Measurements from ENCODE around the gene ENO2.

Gene ENO2

DNA sequence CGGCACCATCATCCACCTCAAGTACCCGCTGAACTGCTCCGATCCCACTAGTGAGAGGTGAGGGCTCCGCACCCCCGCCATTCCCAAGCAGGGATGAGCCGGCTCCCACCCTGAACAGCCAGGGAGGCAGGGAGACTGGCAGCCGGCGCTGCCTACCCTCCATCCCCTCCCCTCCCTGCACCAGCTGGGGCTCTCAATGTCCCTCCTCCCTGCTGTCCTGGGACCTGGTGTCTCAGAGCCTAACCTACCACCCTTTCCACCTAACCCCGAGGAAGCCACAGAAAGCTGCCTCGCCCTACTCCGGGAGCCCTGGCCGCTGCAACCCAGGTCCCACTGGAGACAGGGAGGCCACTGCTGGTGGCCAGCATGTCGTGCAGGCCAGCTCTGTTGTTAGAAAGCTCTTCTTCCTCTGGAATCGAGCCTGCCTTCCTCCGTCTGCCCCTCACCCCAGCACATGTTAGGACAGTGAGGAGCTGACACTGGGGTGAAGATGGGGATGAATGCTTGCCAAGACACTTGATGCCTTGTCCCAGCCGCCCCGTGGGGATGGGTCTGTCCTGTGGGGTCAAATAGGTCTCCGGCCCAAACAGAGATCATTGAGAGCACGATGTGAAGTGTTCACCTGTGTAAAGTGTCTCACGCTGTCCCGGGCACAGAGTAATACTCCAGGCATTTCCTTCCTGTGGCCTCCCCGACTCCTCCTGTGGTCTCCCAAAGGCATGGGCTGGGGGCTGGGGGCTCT, 37.9 kb downstream of the ENO2 start:
- TF ChIP-seq, protein P1, sequence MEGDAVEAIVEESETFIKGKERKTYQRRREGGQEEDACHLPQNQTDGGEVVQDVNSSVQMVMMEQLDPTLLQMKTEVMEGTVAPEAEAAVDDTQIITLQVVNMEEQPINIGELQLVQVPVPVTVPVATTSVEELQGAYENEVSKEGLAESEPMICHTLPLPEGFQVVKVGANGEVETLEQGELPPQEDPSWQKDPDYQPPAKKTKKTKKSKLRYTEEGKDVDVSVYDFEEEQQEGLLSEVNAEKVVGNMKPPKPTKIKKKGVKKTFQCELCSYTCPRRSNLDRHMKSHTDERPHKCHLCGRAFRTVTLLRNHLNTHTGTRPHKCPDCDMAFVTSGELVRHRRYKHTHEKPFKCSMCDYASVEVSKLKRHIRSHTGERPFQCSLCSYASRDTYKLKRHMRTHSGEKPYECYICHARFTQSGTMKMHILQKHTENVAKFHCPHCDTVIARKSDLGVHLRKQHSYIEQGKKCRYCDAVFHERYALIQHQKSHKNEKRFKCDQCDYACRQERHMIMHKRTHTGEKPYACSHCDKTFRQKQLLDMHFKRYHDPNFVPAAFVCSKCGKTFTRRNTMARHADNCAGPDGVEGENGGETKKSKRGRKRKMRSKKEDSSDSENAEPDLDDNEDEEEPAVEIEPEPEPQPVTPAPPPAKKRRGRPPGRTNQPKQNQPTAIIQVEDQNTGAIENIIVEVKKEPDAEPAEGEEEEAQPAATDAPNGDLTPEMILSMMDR (conservative IDR thresholded peaks at IDR 0.05; ENCODE audit: low read length) = peak; percentile 33; the same call in 1 of the 2 replicates
- TF ChIP-seq EZH2phosphoT487 (IDR thresholded peaks at IDR 0.05; ENCODE audit: borderline replicate concordance) = no peak
- Histone ChIP-seq H3K79me2 (ENCODE audit: insufficient read depth, low read length) (peaks cover 73% of the 10 kb centered on the region), H3F3A (ENCODE audit: low read depth) (no peaks in the 10 kb centered on the region), H2AFZ (ENCODE audit: low read length) (no peak overlapping the region), H3K9ac (ENCODE audit: low read depth, low read length, poor library complexity, severe bottlenecking) (peak overlapping the region; percentile 97), H4K20me1 (ENCODE audit: insufficient read depth, low read length, poor library complexity, severe bottlenecking) (no peaks in the 10 kb centered on the region), H3K4me3 (ENCODE audit: low read length, poor library complexity, severe bottlenecking) (peak overlapping the region; percentile 91), H3K27me3 (ENCODE audit: insufficient read depth, low read length, poor library complexity, severe bottlenecking) (no peaks in the 10 kb centered on the region), H3K36me3 (ENCODE audit: insufficient read depth, low read length) (no peaks in the 10 kb centered on the region), H3K4me1 (ENCODE audit: insufficient read depth, low read length, poor library complexity, severe bottlenecking) (peaks cover 63% of the 10 kb centered on the region), H3K9me2 (replicated peaks; ENCODE audit: low read depth, low read length) (no peaks in the 10 kb centered on the region), H3K9me3 (ENCODE audit: insufficient read depth, low read depth, low read length) (no peaks in the 10 kb centered on the region), H3K4me2 (ENCODE audit: low read depth, low read length, poor library complexity, severe bottlenecking) (peak overlapping the region; percentile 97)

DNA sequence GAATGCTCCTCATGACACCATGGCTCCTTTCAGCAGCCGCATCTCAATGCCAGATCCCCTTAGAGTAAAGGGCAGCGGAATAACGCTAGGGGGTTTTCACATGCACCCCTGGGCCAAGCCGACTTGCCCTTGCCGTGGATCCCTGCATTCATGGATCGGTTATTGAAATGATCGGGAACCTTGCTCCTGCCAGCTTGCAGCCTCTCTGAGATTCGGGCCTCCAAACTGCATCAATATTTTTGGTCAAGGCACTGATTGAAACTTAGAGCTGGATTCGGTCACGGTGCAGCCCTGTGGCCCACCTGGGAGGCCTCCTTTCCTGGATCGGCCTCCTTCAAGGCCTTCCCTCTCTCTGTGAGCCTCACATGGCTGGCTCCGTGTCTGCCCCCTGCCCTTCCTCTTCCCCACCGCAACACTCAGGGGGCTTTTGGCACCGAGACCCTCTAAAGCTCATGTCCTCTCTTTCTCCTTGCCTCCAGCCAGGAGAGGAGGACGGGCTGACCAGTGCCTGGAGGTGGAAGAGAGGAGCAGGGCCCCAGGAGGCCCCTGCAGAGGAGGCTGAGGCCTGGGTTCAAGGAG, 38.6 kb downstream of the ENO2 start:
- no peaks in the 10 kb centered on the region for H4K20me1 ChIP-seq (ENCODE audit: insufficient read depth, low read length, poor library complexity, severe bottlenecking)
- H3K79me2 ChIP-seq (ENCODE audit: insufficient read depth, low read length) = peaks cover 80% of the 10 kb centered on the region
- peak overlapping the region; percentile 97 for H3K9ac ChIP-seq (ENCODE audit: low read depth, low read length, poor library complexity, severe bottlenecking)
- TF ChIP-seq, protein P1 (conservative IDR thresholded peaks at IDR 0.05; ENCODE audit: low read length) = no peak
- TF ChIP-seq EZH2phosphoT487 (IDR thresholded peaks at IDR 0.05; ENCODE audit: borderline replicate concordance) = no peak
- peaks cover 70% of the 10 kb centered on the region for H3K4me1 ChIP-seq (ENCODE audit: insufficient read depth, low read length, poor library complexity, severe bottlenecking)
- no peaks in the 10 kb centered on the region for H3K27me3 ChIP-seq (ENCODE audit: insufficient read depth, low read length, poor library complexity, severe bottlenecking)
- H3K4me3 ChIP-seq (ENCODE audit: low read length, poor library complexity, severe bottlenecking) = peak overlapping the region; percentile 91
- H3K9me3 ChIP-seq (ENCODE audit: insufficient read depth, low read depth, low read length) = no peaks in the 10 kb centered on the region
- no peaks in the 10 kb centered on the region for H3K9me2 ChIP-seq (replicated peaks; ENCODE audit: low read depth, low read length)
- H3F3A ChIP-seq (ENCODE audit: low read depth) = no peaks in the 10 kb centered on the region
- H3K4me2 ChIP-seq (ENCODE audit: low read depth, low read length, poor library complexity, severe bottlenecking) = peak overlapping the region; percentile 97
- no peaks in the 10 kb centered on the region for H3K36me3 ChIP-seq (ENCODE audit: insufficient read depth, low read length)
- H2AFZ ChIP-seq (ENCODE audit: low read length) = no peak overlapping the region

DNA sequence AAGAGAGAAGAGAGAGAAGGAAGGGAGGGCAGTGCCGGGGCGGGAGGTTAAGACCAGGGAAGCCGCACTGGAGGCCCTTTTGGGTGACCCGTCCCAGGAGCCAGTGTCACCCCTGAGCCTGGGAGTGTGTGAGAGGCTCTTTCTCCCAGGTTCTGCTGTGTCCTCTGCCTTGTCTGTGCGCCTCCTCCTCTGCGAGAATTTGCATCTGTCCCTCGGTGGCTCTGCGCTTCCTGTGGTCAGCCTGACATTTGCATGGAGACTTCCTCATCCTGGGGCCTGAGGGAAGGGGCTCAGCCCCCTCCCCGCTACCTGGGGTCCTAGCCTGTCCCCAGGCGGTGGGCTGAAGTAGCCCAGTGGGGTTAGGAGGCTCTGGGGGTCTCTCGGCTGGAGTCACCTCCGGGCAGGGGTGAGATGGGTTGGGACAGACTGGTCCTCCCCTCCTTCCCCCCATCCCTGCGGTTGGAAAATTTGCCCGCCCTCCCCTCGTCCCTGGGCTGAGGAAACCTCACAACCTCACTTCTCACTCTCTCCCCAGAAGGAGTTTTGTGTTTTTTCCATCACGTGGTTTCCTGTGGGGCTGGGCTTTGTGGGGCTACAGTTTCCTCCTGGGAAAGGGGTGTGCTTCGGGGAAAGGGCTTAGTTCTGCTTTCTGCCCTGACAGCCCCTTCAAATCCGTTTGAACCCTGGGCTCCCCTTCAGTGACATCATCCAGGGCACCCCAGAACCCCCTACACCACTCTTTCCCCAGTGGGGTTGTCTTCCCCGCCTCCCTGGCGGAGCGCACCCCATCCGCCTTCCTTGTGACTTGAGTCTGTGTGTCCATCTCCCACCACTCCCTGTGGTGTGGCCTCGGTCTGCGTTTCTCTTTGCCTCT, 39.3 kb downstream of the ENO2 start:
- Histone ChIP-seq H3K4me3 (ENCODE audit: low read length, poor library complexity, severe bottlenecking) (peak overlapping the region; percentile 91), H3K4me2 (ENCODE audit: low read depth, low read length, poor library complexity, severe bottlenecking) (peak overlapping the region; percentile 97), H4K20me1 (ENCODE audit: insufficient read depth, low read length, poor library complexity, severe bottlenecking) (no peaks in the 10 kb centered on the region), H2AFZ (ENCODE audit: low read length) (no peak overlapping the region), H3K9me2 (replicated peaks; ENCODE audit: low read depth, low read length) (no peaks in the 10 kb centered on the region), H3K4me1 (ENCODE audit: insufficient read depth, low read length, poor library complexity, severe bottlenecking) (peaks cover 77% of the 10 kb centered on the region), H3K79me2 (ENCODE audit: insufficient read depth, low read length) (peaks cover 87% of the 10 kb centered on the region), H3K36me3 (ENCODE audit: insufficient read depth, low read length) (no peaks in the 10 kb centered on the region), H3F3A (ENCODE audit: low read depth) (no peaks in the 10 kb centered on the region), H3K9ac (ENCODE audit: low read depth, low read length, poor library complexity, severe bottlenecking) (peak overlapping the region; percentile 97), H3K27me3 (ENCODE audit: insufficient read depth, low read length, poor library complexity, severe bottlenecking) (no peaks in the 10 kb centered on the region), H3K9me3 (ENCODE audit: insufficient read depth, low read depth, low read length) (no peaks in the 10 kb centered on the region)
- TF ChIP-seq, protein P1 (conservative IDR thresholded peaks at IDR 0.05; ENCODE audit: low read length) = no peak
- no peak for TF ChIP-seq EZH2phosphoT487 (IDR thresholded peaks at IDR 0.05; ENCODE audit: borderline replicate concordance)
